GM18868 (cell line): ENCODE data around the gene GAREM1.
"Not testable (repeated sequence)": the region's sequence is repeated elsewhere in the genome, so short reads cannot be mapped to it uniquely, and the experiment has no call there.

Source experiments
- ATAC-seq: cut with Tn5 transposase; IDR thresholded peaks from one replicate; pipeline ENCODE4 v1.9.1; 2021; ENCODE audit warnings: mild to moderate bottlenecking, moderate library complexity; ENCODE audit not compliant: unreplicated experiment

Gene GAREM1

DNA sequence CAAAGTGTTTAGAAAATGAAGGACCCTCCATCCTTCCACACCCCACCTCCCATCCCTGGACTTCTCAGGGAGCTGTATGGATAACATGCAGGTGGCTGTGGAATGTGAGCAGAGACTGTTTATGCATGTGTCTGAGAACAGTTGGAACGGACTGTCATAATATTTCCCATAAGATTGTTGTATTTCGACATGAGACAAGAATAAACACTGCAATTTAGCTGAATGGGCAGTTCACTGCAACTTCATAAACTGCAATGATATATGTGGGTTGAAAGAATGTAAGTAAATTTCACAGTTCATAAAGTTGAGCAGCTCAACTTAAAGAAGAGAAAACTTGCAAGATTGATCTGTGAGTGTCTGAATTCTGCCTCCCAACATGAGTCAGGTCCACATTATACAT is 206.3 kb downstream of the GAREM1 start:
- no peak for ATAC-seq

DNA sequence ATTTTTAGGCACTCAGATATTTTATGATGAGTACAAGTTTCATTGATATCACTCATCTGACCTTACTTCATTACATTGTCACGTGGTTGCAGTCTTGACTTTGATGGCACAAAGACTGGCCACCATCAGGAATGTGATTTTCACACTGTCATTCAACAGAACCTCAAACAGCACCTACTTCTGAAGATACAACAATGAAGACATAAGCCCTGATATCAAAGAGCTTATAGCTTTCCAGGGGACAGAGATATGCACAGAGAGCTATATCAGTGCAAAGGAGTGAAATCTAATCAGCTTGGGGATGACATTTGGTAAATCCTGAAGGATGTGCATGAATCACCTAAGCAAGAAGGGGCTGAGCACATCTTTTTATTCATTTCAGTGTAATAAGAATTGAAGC is 208.6 kb downstream of the GAREM1 start:
- no peak for ATAC-seq

GRCh38 chr18:32261003-32261402 is 209.7 kb downstream of the GAREM1 start:
- ATAC-seq = no peak

GRCh38 chr18:32259553-32259952 is 211.1 kb downstream of the GAREM1 start:
- ATAC-seq = no peak

GRCh38 chr18:32258558-32259204 is 212.0 kb downstream of the GAREM1 start:
- ATAC-seq = peak; percentile 47

DNA sequence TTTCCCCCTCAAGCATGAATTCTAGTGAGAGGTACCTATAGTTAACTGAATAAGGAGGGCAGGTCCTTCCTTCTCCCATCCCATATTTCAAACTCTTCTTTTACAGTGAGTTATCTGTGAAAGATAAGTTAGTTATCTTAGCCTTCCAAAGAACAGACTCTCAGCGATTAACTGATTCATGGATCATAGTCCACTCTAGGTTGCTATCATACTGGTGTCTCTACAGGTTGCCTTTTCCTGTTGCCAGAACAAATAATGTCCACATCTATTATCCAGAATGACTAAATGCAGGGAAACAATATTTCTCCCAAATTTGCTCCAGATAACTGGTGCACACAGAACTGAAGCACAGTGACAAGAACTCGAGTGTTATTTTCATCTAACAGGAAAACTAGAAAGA is 212.5 kb downstream of the GAREM1 start:
- ATAC-seq = no peak

GRCh38 chr18:32257084-32257785 is 213.4 kb downstream of the GAREM1 start:
- ATAC-seq = no peak

- no peak for ATAC-seq
Measured at GRCh38 chr18:32255570-32255969, 215.1 kb downstream of the GAREM1 start.

- no peak for ATAC-seq
Measured at GRCh38 chr18:32252141-32252860, 218.4 kb downstream of the GAREM1 start.

- ATAC-seq = no peak
Measured at GRCh38 chr18:32251466-32251865, 219.2 kb downstream of the GAREM1 start.

- no peak for ATAC-seq
Measured at GRCh38 chr18:32249147-32249929, 221.3 kb downstream of the GAREM1 start.

- ATAC-seq = no peak
Measured at GRCh38 chr18:32244881-32245280, 225.8 kb downstream of the GAREM1 start.

- no peak for ATAC-seq
Measured at GRCh38 chr18:32243358-32243757, 227.3 kb downstream of the GAREM1 start.

DNA sequence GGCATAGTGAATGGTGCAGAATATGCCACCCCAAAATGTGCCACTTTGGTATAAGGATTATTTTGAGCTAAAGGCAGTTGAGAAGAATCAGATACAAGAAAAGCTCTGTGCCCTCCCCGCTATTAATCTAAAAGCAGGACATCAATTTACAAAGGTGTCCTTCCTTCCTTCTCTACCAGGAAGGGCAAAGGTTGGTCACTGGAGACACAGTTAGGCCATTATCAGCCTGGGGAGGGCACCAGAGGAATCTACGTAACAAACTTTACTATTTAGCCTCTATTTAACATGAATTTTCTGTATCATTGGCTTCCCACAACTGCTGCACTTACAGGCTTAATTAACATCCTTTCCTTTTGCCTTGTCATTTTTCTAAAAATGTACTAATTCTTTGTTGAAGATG is 228.3 kb downstream of the GAREM1 start:
- no peak for ATAC-seq

GRCh38 chr18:32238635-32239268 is 231.9 kb downstream of the GAREM1 start:
- ATAC-seq = no peak

DNA sequence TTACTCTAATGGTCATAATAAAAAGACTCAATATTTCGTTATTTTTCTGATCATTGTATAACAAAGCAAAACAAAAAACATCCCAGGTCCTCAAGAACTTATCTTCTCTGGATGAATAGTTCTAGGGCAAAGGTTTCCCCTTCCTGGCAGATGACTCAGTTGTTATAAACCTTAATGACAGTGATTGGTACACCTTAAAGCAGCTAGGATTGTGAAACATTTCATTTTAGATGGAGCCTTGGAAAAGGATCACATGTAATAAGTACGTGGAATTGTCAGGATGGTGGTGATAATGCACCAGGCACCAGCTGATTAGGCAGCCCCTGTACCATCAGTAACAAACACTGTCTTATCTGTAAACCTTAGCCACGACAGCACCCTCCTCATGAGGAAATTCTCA is 233.6 kb downstream of the GAREM1 start:
- no peak for ATAC-seq

- ATAC-seq = not testable (repeated sequence)
Measured at GRCh38 chr18:32233348-32233747, 237.3 kb downstream of the GAREM1 start.

- no peak for ATAC-seq
Measured at GRCh38 chr18:32219431-32220018, 251.2 kb downstream of the GAREM1 start.

DNA sequence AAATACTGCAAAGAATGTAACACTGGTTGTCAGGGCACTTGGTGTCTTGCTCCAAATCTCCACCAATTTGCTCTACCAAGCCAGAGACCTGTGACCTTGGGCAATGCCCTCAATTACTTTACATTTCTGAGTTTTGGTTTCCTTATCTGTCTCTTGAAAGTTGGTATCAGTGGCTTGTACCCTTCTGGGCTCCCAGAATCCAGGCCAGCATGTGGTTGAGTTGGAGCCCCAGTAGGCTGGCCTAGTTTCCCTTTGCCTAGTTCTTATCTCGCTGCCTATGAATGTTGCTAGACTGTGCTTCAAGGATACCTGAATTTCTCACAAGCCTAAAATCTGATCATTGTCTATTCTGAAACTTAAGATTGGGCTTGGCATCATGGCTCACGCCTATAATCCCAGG is 254.3 kb downstream of the GAREM1 start:
- no peak for ATAC-seq

- no peak for ATAC-seq
Measured at GRCh38 chr18:32213693-32214092, 257.0 kb downstream of the GAREM1 start.
